Jurkat, Clone E6-1 (cell line): ENCODE data around the gene ANKRD55.
A peak's percentile ranks its signal among the peaks of the same experiment; 100 is the strongest.
"Not testable (repeated sequence)": the region's sequence is repeated elsewhere in the genome, so short reads cannot be mapped to it uniquely, and the experiment has no call there.

ENCODE experiments used
- DNase-seq: peaks from one replicate; pipeline ENCODE4 v3.0.0-alpha.2; 2011; ENCODE audit warnings: low read depth, low spot score
- H3K4me3 ChIP-seq: 2 replicates; pipeline ENCODE4 v1.5.1; 2011; ENCODE audit warnings: mild to moderate bottlenecking, low read length, control low read depth, moderate library complexity

Gene ANKRD55

GRCh38 chr5:56215019-56215830 is 17.9 kb downstream of the ANKRD55 start:
- no peak overlapping the region for H3K4me3 ChIP-seq
- DNase-seq: no peak

GRCh38 chr5:56213886-56214535 is 19.1 kb downstream of the ANKRD55 start:
- DNase-seq: not testable (repeated sequence)

GRCh38 chr5:56212130-56212879 is 20.8 kb downstream of the ANKRD55 start:
- H3K4me3 ChIP-seq: no peak overlapping the region

More at GRCh38 chr5:56213886-56214535, 19.1 kb downstream of the ANKRD55 start:
- not testable (repeated sequence) for H3K4me3 ChIP-seq

GRCh38 chr5:56211298-56211865 is 21.7 kb downstream of the ANKRD55 start:
- DNase-seq: no peak
- no peak overlapping the region for H3K4me3 ChIP-seq

More at GRCh38 chr5:56212130-56212879, 20.8 kb downstream of the ANKRD55 start:
- no peak for DNase-seq

GRCh38 chr5:56208681-56209080 is 24.4 kb downstream of the ANKRD55 start:
- DNase-seq: no peak
- no peak overlapping the region for H3K4me3 ChIP-seq

GRCh38 chr5:56207537-56207936 is 25.6 kb downstream of the ANKRD55 start:
- no peak overlapping the region for H3K4me3 ChIP-seq
- DNase-seq: no peak

GRCh38 chr5:56206126-56206910 is 26.8 kb downstream of the ANKRD55 start:
- DNase-seq: no peak
- H3K4me3 ChIP-seq: no peak overlapping the region

- H3K4me3 ChIP-seq, DNase-seq: not testable (repeated sequence)
These were observed 29.2 kb downstream of the ANKRD55 start for GRCh38 chr5:56203936-56204335.

GRCh38 chr5:56202483-56202882 is 30.6 kb downstream of the ANKRD55 start:
- DNase-seq: no peak
- no peak overlapping the region for H3K4me3 ChIP-seq

- not testable (repeated sequence) for DNase-seq, H3K4me3 ChIP-seq
These were observed 31.3 kb downstream of the ANKRD55 start for GRCh38 chr5:56201762-56202261.

- peak; percentile 65 for DNase-seq
- H3K4me3 ChIP-seq: no peak overlapping the region
These were observed 32.0 kb downstream of the ANKRD55 start for GRCh38 chr5:56200971-56201666.

- no peak overlapping the region for H3K4me3 ChIP-seq
- DNase-seq: no peak
These were observed 38.1 kb downstream of the ANKRD55 start for GRCh38 chr5:56195016-56195415.

GRCh38 chr5:56192246-56192645 is 40.9 kb downstream of the ANKRD55 start:
- H3K4me3 ChIP-seq: no peak overlapping the region
- DNase-seq: no peak

GRCh38 chr5:56191656-56192055 is 41.5 kb downstream of the ANKRD55 start:
- no peak for DNase-seq
- H3K4me3 ChIP-seq: no peak overlapping the region

GRCh38 chr5:56190497-56190896 is 42.6 kb downstream of the ANKRD55 start:
- peak; percentile 48 for DNase-seq
- no peak overlapping the region for H3K4me3 ChIP-seq

- no peak overlapping the region for H3K4me3 ChIP-seq
- no peak for DNase-seq
These were observed 47.3 kb downstream of the ANKRD55 start for GRCh38 chr5:56185768-56186311.

GRCh38 chr5:56183506-56183905 is 49.6 kb downstream of the ANKRD55 start:
- DNase-seq: no peak
- no peak overlapping the region for H3K4me3 ChIP-seq

GRCh38 chr5:56179442-56179841 is 53.7 kb downstream of the ANKRD55 start:
- DNase-seq: no peak
- H3K4me3 ChIP-seq: no peak overlapping the region
